Measurements from ENCODE around the gene CCSAP.
A peak's percentile ranks its signal among the peaks of the same experiment; 100 is the strongest.

Gene CCSAP

Small RNAs within 50 kb of the gene (small RNA-seq; reads per million reads assigned to genes)
- 7.5 reads per million, percentile 42 among the genes with 10 or more reads in this experiment for gene RNU6-180P (ENCODE audit: insufficient read depth)
